Mammary epithelial cell (primary cell): Measurements from ENCODE around the gene NUTF2.

ENCODE experiments used
- CTCF ChIP-seq, 2 donors: IDR thresholded peaks in 1 of 2; conservative IDR thresholded peaks in 1 of 2; 2 replicates each; pipeline ENCODE4 v1.5.1; 2011 to 2012; ENCODE audit warnings: inconsistent platforms in 2 of 2, low read length in 2 of 2, mild to moderate bottlenecking in 2 of 2, control low read depth in 1 of 2, low read depth in 1 of 2; ENCODE audit not compliant: insufficient read depth in 1 of 2; ENCODE audit errors: extremely low read depth in 1 of 2
- EZH2 ChIP-seq: IDR thresholded peaks from 2 replicates; pipeline ENCODE4 v1.6.1; 2012; ENCODE audit warnings: low read length, inconsistent platforms, borderline replicate concordance

- TF ChIP-seq CTCF (conservative IDR thresholded peaks at IDR 0.05 in 1 of 2, IDR thresholded peaks at IDR 0.05 in 1 of 2; ENCODE audit: extremely low read depth in 1 of 2, insufficient read depth in 1 of 2, low read depth in 1 of 2, low read length in 2 of 2) = no peak
- TF ChIP-seq EZH2 = no peak
Measured at GRCh38 chr16:67915831-67916723, 69.3 kb downstream of the NUTF2 start.
